ENCODE data around the gene POU2F1.

DNA sequence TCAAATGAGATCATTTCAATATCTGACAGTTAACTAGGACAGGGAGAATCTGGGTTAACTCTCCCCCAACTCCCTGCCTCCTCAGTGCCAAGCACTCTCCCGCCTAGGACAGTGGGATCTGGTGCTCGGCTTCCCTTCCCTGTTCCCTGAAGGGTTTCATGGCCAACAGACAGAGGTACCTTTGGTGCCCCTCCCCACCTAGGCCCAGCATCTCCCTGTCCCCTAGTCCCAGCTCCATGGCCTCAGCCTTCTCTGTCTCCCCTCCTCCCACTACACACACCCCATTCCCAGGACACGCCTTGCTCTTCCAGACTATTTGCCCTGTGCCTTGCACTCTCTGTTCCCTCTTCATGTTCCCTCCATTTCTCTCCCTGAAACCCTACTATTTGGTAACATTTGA is 220.5 kb downstream of the POU2F1 start:
- TF ChIP-seq, protein P1, sequence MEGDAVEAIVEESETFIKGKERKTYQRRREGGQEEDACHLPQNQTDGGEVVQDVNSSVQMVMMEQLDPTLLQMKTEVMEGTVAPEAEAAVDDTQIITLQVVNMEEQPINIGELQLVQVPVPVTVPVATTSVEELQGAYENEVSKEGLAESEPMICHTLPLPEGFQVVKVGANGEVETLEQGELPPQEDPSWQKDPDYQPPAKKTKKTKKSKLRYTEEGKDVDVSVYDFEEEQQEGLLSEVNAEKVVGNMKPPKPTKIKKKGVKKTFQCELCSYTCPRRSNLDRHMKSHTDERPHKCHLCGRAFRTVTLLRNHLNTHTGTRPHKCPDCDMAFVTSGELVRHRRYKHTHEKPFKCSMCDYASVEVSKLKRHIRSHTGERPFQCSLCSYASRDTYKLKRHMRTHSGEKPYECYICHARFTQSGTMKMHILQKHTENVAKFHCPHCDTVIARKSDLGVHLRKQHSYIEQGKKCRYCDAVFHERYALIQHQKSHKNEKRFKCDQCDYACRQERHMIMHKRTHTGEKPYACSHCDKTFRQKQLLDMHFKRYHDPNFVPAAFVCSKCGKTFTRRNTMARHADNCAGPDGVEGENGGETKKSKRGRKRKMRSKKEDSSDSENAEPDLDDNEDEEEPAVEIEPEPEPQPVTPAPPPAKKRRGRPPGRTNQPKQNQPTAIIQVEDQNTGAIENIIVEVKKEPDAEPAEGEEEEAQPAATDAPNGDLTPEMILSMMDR (IDR thresholded peaks at IDR 0.05), result no peak
- TF ChIP-seq POLR2A (IDR thresholded peaks at IDR 0.05), result no peak

All from thyroid gland (tissue), 4 donors.